C4-2B (cell line): ENCODE measurements around the gene LETM1.

ENCODE experiments used
- ZFX ChIP-seq: fragments of 450-650 bp; IDR thresholded peaks from 2 replicates; pipeline ENCODE4 v1.6.1; 2017
- TF ChIP-seq, protein P1 (sequence below): fragments of 450-650 bp; conservative IDR thresholded peaks from 2 replicates; pipeline ENCODE4 v1.5.1; 2017; ENCODE audit warnings: mild to moderate bottlenecking

- TF ChIP-seq, protein P1, sequence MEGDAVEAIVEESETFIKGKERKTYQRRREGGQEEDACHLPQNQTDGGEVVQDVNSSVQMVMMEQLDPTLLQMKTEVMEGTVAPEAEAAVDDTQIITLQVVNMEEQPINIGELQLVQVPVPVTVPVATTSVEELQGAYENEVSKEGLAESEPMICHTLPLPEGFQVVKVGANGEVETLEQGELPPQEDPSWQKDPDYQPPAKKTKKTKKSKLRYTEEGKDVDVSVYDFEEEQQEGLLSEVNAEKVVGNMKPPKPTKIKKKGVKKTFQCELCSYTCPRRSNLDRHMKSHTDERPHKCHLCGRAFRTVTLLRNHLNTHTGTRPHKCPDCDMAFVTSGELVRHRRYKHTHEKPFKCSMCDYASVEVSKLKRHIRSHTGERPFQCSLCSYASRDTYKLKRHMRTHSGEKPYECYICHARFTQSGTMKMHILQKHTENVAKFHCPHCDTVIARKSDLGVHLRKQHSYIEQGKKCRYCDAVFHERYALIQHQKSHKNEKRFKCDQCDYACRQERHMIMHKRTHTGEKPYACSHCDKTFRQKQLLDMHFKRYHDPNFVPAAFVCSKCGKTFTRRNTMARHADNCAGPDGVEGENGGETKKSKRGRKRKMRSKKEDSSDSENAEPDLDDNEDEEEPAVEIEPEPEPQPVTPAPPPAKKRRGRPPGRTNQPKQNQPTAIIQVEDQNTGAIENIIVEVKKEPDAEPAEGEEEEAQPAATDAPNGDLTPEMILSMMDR, result no peak
- TF ChIP-seq ZFX, result no peak
Measured at GRCh38 chr4:1766106-1767060, 89.6 kb downstream of the LETM1 start.
